K562 (cell line): ENCODE data around the gene TCOF1. TPM values are rescaled to one million over a fixed set of nuclear protein-coding genes. Genes with fewer than 3 reads are reported as not detected.

ENCODE experiments used
- CEBPG ChIP-seq, 3 experiments: fragments of 200-800 bp in 1 of 3; sonication (Bioruptor generic) in 1 of 3; sonication (generic) in 1 of 3; formaldehyde crosslinking in 1 of 3; IDR thresholded peaks in 2 of 3; conservative IDR thresholded peaks in 1 of 3; 2 replicates each; pipeline versions ENCODE4 v1.6.1 to v1.8.0; 2016 to 2022; ENCODE audit warnings: missing compliant biosample characterization in 2 of 3, missing genetic modification characterization in 2 of 3, mild to moderate bottlenecking in 1 of 3, missing genetic modification reagents in 1 of 3
- CTCF ChIP-seq, 3 experiments: IDR thresholded peaks in 2 of 3; conservative IDR thresholded peaks in 1 of 3; 2 replicates each; pipeline ENCODE4 v1.5.1; 2011 to 2012; ENCODE audit warnings: low read length in 3 of 3, mild to moderate bottlenecking in 3 of 3, control low read depth in 2 of 3, improper control_type of control experiment in 1 of 3, inconsistent platforms in 1 of 3, low read depth in 1 of 3, mixed read lengths in 1 of 3, moderate library complexity in 1 of 3; ENCODE audit not compliant: insufficient read depth in 2 of 3
- ETV5 ChIP-seq: sonication (generic); formaldehyde crosslinking; IDR thresholded peaks from 2 replicates; pipeline ENCODE4 v1.4.0; 2020; ENCODE audit warnings: low read depth, mild to moderate bottlenecking, missing genetic modification reagents
- FOXA1 ChIP-seq: fragments of 450-650 bp; IDR thresholded peaks from 2 replicates; pipeline ENCODE4 v1.6.1; 2016; ENCODE audit warnings: mild to moderate bottlenecking, borderline replicate concordance
- FOXP1 ChIP-seq: sonication (generic); formaldehyde crosslinking; IDR thresholded peaks from 2 replicates; pipeline ENCODE4 v1.8.0; 2022; ENCODE audit warnings: mild to moderate bottlenecking, missing genetic modification reagents
- HNRNPH1 ChIP-seq: fragments of 200-400 bp; formaldehyde crosslinking; optimal IDR thresholded peaks from 2 replicates; pipeline ENCODE3; 2017; ENCODE audit warnings: low read depth, mild to moderate bottlenecking, low read length, moderate library complexity
- NFXL1 ChIP-seq: fragments of 450-650 bp; formaldehyde crosslinking; IDR thresholded peaks from 2 replicates; pipeline ENCODE4 v1.4.0; 2021; ENCODE audit warnings: mild to moderate bottlenecking
- POLR2AphosphoS5 ChIP-seq: IDR thresholded peaks from 2 replicates; pipeline ENCODE4 v1.6.1; 2011; ENCODE audit warnings: mild to moderate bottlenecking, low read depth, low read length, moderate library complexity; ENCODE audit not compliant: control insufficient read depth, insufficient read depth
- RNF2 ChIP-seq: sonication (generic); IDR thresholded peaks from 2 replicates; pipeline ENCODE4 v1.6.1; 2016
- SMAD3 ChIP-seq: fragments of 450-650 bp; formaldehyde crosslinking; conservative IDR thresholded peaks from 2 replicates; pipeline ENCODE4 v1.4.0; 2020; ENCODE audit warnings: mild to moderate bottlenecking
- SREBF1 ChIP-seq: fragments of 150-350 bp; IDR thresholded peaks from 2 replicates; pipeline ENCODE4 v1.6.1; 2014; ENCODE audit warnings: antibody characterized with exemption, low read depth, low read length, borderline replicate concordance
- TCF7L2 ChIP-seq: fragments of 150-350 bp; IDR thresholded peaks from 2 replicates; pipeline ENCODE4 v1.6.1; 2016; ENCODE audit warnings: low read depth, mild to moderate bottlenecking, low read length, moderate library complexity
- WHSC1 ChIP-seq: IDR thresholded peaks from one replicate; pipeline ENCODE4 v1.6.1; 2012; ENCODE audit warnings: low read length, control low read depth, inconsistent platforms
- YY1 ChIP-seq, 3 experiments: IDR thresholded peaks; 2 replicates each; pipeline ENCODE4 v1.6.1; 2011; ENCODE audit warnings: low read length in 2 of 3, mild to moderate bottlenecking in 2 of 3, moderate library complexity in 2 of 3, borderline replicate concordance in 1 of 3, control low read depth in 1 of 3, low read depth in 1 of 3; ENCODE audit not compliant: insufficient read depth in 3 of 3, insufficient replicate concordance in 2 of 3, control insufficient read depth in 1 of 3, insufficient read length in 1 of 3; ENCODE audit errors: extremely low read depth in 1 of 3
- ZNF165 ChIP-seq: fragments of 250-450 bp; sonication (Bioruptor Pico); IDR thresholded peaks from 2 replicates; pipeline ENCODE4 v1.4.0; 2020; ENCODE audit warnings: borderline replicate concordance
- ZNF589 ChIP-seq: fragments of 200-800 bp; sonication (Bioruptor generic); IDR thresholded peaks from 2 replicates; pipeline ENCODE4 v1.6.1; 2016; ENCODE audit warnings: low read depth, missing genetic modification characterization, missing compliant biosample characterization
- polyA plus RNA-seq, 8 experiments: library from polyadenylated mRNA; depleted of rRNA in 4 of 8; stranded (reverse) in 5 of 8; unstranded in 3 of 8; fragments of >200 nt; fragmentation: Nextera tagmentation in 2 of 8; fragmentation: Illumina TruSeq in 1 of 8; extraction: Ambion mirVana in 2 of 8; extraction: Trizol in 1 of 8; gene quantifications; 2 replicates each; pipeline versions ENCODE4 v1.2.1 to v1.2.3, GENCODE V29; 2011 to 2014; ENCODE audit warnings: inconsistent platforms in 1 of 8, missing spikeins in 1 of 8
- total RNA-seq, 7 experiments: library from RNA; depleted of rRNA in 6 of 7; stranded (reverse); fragments of >200 nt in 6 of 7; fragmentation: Illumina TruSeq in 2 of 7; extraction: Trizol in 2 of 7; gene quantifications; 2 replicates each; pipeline versions ENCODE4 v1.2.1 to v1.2.3, GENCODE V29; 2011 to 2021; ENCODE audit warnings: low replicate concordance in 1 of 7
- TF ChIP-seq, protein P1 (sequence below): IDR thresholded peaks from 3 replicates; pipeline ENCODE4 v1.6.1; 2011; ENCODE audit warnings: borderline replicate concordance, mild to moderate bottlenecking; ENCODE audit not compliant: insufficient read length, insufficient read depth
- TF ChIP-seq, protein P2 (sequence below): fragments of 250-450 bp; sonication (Bioruptor Pico); IDR thresholded peaks from 2 replicates; pipeline ENCODE4 v1.9.0; 2021; ENCODE audit warnings: mild to moderate bottlenecking

The TCOF1 gene
- total and polyA plus RNA-seq, 9 of the 15 experiments (the other 6 are each of a cell fraction or from before 2014, with no cell fraction given) = 9.8 to 134 (median 61.7) TPM

DNA sequence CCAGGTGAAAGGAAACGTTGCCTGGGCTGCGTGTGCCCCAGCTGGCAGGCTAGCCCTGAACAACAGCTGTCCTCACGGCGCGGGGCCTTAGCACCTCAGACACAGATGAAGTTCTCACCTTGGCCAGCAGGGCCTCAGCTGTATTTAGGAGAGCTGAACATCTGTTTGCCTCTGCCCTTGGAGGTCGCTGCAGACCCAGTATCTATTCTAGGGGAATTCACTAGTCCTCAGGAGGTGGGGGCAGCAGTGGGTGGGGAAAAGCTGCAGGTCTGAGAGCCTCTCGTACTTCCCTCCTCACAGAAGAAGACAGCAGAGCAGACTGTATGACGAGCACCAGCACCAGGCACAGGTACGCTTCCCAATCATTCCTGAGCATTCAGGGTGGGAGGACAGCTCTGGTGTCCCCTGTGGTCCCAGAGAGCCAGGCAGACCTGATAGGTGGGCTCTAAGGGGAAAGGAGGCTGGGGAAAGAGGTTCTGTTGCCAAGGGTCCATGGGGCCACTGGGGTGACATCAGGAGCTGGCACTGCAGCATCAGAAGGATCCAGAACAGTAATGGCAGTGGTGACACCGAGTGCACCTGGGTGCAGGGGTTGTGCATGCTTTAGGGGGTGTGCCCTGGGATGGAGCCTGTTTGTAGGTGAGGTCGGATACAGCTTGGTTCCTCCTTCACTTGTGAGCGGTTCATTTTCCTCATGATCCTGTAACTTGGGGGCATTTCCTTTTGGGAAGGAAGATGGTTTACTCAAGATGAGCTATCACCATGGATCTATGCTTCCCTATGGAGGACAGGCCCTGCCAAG, 41.4 kb downstream of the TCOF1 start (continued):
- TF ChIP-seq HNRNPH1 = no peak
- TF ChIP-seq WHSC1 = no peak
- TF ChIP-seq SMAD3 (CRISPR knock-in tag) = no peak
- no peak for TF ChIP-seq NFXL1
- TF ChIP-seq, protein P1, sequence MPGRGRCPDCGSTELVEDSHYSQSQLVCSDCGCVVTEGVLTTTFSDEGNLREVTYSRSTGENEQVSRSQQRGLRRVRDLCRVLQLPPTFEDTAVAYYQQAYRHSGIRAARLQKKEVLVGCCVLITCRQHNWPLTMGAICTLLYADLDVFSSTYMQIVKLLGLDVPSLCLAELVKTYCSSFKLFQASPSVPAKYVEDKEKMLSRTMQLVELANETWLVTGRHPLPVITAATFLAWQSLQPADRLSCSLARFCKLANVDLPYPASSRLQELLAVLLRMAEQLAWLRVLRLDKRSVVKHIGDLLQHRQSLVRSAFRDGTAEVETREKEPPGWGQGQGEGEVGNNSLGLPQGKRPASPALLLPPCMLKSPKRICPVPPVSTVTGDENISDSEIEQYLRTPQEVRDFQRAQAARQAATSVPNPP = no peak
- no peak for TF ChIP-seq RNF2
- peak; percentile 24; the same call in 1 of the 2 replicates for TF ChIP-seq POLR2AphosphoS5
- no peak for TF ChIP-seq CEBPG (CRISPR knock-in tag; IDR thresholded peaks at IDR 0.05)
- no peak for TF ChIP-seq CEBPG (tag; conservative IDR thresholded peaks at IDR 0.05 in 1 of 2, IDR thresholded peaks at IDR 0.05 in 1 of 2)
- no peak for TF ChIP-seq FOXA1
- no peak for TF ChIP-seq SREBF1
- no peak for TF ChIP-seq TCF7L2
- TF ChIP-seq ZNF165 (CRISPR knock-in tag) = no peak
- peak in 1 of 3 experiments; percentile 11 for TF ChIP-seq YY1 (IDR thresholded peaks at IDR 0.05; ENCODE audit: borderline replicate concordance in 1 of 3, control insufficient read depth in 1 of 3, extremely low read depth in 1 of 3, insufficient read depth in 3 of 3, insufficient read length in 1 of 3, insufficient replicate concordance in 2 of 3, low read depth in 1 of 3, low read length in 2 of 3)
- TF ChIP-seq, protein P2, sequence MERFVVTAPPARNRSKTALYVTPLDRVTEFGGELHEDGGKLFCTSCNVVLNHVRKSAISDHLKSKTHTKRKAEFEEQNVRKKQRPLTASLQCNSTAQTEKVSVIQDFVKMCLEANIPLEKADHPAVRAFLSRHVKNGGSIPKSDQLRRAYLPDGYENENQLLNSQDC = no peak
- no peak for TF ChIP-seq ETV5 (CRISPR knock-in tag)
- TF ChIP-seq FOXP1 (CRISPR knock-in tag) = no peak
- TF ChIP-seq CTCF (IDR thresholded peaks at IDR 0.05 in 2 of 3, conservative IDR thresholded peaks at IDR 0.05 in 1 of 3; ENCODE audit: insufficient read depth in 2 of 3, low read depth in 1 of 3, low read length in 3 of 3) = peak; percentile 49 to 93 (median 56); a peak in 5 of 6 replicates
- no peak for TF ChIP-seq ZNF589 (CRISPR knock-in tag)
